Measurements from ENCODE around the gene STMN3. TPM values are rescaled to one million over a fixed set of nuclear protein-coding genes. Genes with fewer than 3 reads are reported as not detected.

STMN3 gene
- 10 to 100 TPM; 10.6 to 16.9 (median 12.6) TPM for polyA plus RNA-seq

DNA sequence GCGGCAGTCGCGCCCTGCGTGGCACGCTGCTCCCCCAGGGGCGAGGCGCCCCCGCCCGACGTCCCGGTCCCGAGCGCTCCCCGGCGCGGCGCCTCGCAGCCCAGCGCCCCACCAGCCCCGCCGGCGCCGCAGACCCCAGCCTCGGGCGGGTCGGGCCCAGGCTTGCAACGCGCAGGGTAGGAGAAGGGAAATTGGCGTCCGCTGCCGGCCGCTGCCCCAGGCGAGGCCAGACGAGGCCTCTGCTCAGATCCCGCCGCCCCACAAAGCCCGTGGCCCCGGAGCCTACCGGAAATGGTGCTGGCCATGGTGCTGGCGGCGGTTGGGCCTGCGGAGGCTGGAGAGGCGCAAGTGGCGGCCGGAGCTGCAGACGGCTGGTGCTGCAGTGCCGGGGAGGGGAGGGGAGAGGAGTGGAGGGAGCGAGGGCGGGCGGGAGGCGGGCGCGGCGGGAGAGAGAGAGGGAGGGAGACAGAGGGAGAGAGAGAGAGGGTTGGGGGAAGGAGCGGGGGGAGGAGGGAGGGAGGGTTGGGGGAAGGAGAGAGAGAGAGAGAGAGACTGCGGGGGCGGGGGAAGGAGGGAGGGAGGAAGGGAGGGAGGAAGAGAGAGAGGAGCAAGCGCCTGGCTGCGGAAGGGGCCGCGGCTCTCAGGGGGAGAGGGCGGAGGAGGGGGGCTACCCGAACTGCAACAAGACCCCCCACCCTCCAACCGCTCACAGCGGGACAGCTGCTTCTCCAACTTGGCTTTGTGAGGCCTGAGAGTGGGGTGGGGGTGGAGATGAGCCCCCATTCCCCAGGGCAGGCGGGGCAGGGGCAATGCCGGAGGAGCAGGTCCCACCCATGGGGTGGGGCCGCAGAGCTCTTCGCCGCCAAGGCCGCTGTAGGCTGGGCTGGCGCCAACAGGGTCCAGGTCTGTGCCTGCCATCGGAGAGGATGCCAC is at the start of gene STMN3:
TSS of gene STMN3 (minus strand) at position 384 of the 933 bp plus-strand sequence. CDS start at position 305, 79 bp downstream.
- 1% methylated on average over 65 to 72 of the region's 73 CpGs for WGBS, 3 donors
- no peak within 1 kb of the TSS for H3K27ac ChIP-seq (ENCODE audit: low read depth, low read length)

DNA sequence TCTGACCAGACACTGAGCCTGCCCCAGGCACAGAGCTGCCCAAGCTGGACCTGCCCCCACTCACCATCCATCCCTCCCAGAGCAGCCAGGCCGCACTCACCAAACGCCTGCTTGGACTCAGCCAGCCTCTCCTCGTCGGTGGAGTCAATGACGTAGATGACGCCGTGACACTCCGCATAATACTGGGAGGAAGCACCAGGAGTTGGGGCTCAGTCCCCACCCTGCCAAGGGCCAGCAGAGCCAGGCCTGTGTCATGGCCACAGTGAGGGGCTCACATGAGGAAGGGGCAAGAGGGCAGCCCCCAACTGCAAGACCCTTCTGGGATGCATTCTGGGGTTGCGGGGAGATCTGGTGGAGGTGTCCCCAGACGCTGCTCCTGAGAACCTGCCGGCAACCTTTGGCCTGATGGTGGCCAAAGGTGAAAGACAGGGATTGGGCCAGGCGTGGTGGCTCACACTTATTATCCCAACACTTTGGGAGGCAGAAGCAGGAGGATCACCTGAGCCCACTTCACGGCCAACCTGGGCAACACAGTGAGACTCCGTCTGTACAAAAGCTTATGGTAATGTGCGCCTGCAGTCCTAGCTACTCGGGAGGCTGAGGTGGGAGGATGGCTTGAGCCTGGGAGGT is 48.9 kb upstream of the STMN3 start:
- WGBS, 3 donors = 89 to 92% (median 92%) methylated on average over 16 of the region's 16 CpGs
- no peak overlapping the region for H3K27ac ChIP-seq (ENCODE audit: low read depth, low read length)

DNA sequence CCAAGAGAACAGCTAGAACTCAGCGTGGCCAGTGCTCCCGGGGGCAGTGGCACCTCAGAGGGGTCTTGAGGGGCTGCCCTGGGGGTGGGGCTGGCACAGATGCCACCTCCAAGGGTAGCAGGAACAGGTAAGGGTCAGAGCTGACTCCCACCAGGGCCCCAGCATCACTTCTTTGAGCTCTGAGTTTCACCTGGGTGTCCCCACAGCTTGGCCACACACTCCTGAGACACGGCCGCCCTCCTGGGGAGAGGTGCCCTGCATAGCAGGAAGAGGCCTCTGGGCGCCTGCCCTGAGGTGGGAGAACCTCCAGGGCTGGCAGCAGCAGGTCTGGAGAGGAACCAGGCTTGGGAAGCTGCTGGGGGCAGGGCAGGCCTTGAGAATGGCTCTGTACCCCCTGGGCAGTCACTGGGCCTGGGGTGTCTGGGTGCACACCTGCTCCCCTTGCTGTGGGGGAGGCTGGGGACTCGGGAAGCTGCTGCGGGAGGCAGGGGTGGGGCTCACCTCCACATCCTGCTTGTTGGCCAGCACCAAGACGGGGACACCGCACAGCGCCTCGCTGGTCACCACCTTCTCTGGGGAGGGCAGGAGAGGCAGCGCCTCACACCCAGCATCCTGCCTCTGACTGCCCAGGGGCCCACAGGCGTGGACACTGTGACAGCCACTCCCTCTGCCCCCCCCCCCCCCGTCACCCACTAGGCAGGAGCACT is 48.3 kb upstream of the STMN3 start:
- WGBS, 3 donors = 79 to 86% (median 82%) methylated on average over 10 to 14 of the region's 14 CpGs
- no peak overlapping the region for H3K27ac ChIP-seq (ENCODE audit: low read depth, low read length)

DNA sequence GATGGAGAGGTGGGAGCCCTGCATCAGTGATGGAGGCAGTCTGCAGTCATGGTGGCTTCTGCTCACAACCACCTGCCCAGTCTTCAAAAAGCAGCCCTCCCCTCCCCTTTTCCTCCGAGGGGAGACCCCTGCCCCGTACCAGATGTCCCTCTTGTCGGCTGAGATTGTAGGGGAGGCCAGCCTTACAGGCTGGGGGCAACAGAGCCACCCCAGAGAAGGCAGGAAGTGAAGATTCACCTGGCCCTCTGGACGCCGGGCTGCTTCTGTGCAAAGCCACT is 47.8 kb upstream of the STMN3 start:
- no peak overlapping the region for H3K27ac ChIP-seq (ENCODE audit: low read depth, low read length)
- WGBS, 3 donors = 76 to 83% (median 83%) methylated on average over 4 to 5 of the region's 5 CpGs

DNA sequence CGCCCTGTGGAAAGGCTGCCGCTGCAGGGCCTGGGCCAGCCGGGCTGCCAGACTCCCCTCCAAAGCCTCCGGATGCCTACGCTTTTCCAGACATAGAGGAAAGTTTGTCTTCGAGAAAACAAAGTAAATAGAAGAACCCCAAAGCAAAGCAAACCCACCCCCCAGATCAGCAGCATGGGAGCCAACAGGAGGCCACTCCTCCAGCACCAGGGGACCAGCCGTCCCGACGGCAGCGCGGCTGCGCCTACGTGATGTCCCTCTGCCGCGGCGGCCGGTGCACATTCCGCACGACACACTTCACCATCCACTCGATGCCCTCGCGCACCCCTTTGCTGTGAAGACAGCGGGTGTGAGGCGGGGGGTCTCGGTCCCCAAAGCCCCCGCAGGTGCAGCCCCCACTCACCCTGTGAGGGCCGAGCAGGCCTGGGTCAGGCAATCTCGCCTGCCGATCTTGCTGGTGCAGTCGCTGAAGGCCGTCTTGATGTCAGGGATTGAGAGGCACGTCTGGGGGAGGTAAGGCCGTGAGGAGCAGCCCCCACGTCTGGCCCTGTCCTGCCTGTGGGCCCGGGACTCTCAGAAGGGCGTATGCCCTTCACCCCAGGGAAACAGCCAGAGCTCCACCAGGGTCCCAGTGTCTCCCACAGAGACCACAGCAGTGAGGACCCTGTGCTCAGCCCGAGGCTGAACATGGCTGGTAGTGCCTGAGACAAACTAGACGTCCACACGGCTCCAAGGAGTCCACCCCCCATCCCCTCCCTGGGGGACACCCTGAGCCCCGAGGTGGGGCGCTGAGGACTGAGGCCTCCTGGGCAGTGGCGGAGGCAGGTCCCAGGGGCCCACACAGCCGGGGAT is 47.2 kb upstream of the STMN3 start:
- H3K27ac ChIP-seq (ENCODE audit: low read depth, low read length) = no peak overlapping the region
- 84 to 90% (median 88%) methylated on average over 41 to 43 of the region's 43 CpGs for WGBS, 3 donors

DNA sequence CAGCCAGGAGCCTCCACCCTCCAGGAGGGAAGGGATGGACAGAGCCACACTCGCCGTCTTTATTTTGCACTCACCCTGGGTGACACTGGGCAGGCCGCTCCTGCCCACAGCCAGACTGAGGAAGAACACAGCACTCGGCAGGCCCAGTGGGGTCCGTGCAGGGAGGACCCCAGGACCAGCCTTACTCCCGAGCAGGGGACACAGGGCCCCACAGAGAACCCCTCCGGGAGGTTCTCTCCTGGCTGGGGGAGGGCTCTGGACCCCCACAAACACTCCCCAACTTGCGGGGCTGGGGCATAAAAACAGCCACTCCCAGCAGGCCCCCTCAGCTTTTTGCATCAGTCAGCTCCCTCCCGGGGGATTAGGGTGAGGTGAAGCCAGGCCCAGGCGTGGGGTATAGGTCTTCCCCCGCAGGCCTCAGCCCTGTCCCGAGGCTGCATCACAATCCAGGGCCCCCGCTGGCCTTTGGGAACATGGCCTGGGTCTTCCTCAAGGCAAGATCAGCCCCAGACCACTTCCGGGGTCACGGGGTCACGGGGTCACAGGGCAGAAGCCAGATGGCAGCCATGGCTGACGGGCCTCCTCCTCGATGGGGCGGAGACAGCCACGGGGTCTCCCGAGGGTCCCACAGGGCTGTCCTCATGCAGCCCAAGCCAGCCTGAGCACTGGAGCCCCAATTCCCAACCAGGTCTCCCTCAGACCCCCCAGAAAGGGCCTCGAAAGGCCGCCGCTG is 46.4 kb upstream of the STMN3 start:
- peak overlapping the region; percentile 53 for H3K27ac ChIP-seq (ENCODE audit: low read depth, low read length)
- 72 to 81% (median 78%) methylated on average over 24 of the region's 24 CpGs for WGBS, 3 donors

DNA sequence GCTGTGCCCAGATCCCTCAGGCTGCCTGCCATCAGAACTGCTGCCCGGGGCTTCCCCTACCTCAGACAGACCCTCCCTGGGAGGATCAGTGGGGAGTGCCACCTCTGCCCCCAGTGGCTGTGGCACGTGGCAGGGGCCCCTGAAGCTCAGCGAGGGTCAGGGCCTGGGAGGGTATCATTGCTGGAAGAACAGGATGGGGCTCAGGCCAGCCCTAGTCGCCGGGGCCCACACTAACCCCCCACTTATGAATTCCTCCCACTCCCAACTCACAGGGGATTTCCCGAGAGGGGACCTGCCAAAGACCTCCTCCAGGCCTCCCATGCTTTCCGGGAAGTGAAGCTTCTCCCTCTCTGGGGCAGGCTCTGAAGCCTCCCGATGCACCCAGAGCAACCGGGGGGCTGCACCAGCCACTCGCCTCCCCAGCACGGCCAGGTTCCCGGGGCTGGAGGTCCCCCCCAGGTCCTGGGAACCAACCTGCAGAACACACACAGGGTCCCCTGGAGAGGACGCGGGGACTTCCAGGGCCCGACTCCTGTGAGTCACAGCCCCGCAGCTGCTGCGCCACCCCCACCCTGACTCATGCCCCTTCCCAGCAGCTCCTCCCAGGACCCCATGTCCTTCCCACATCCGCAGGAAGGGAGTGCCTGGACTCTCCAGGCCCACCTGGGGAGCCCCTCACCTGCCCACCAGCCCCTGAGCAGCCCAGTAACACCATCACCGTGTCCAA is 45.7 kb upstream of the STMN3 start:
- WGBS, 3 donors = 36 to 70% (median 36%) methylated on average over 17 to 19 of the region's 19 CpGs

DNA sequence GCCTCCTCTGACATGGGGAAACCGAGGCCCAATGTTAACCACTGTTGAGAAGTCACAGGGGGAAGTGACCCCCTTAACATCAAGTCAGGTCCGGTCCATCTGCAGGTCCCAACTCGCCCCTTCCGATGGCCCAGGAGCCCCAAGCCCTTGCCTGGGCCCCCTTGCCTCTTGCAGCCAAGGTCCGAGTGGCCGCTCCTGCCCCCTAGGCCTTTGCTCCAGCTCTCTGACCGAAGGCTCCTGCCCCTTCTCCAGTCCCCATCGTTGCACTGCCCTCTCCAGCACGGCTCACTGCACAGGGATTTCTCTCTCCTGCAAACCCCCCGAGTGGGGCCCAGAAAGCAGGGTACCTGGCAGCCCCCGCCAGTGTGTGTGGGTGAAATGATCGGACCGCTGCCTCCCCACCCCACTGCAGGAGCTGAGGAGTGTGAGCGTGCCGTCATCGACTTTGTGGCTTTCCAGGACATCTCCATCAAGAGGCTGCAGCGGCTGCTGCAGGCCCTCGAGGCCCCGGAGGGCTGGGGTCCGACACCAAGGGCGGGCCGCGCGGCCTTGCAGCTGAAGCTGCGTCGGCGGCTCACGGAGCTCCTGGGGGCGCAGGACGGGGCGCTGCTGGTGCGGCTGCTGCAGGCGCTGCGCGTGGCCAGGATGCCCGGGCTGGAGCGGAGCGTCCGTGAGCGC is 44.8 kb upstream of the STMN3 start:
- no peak overlapping the region for H3K27ac ChIP-seq (ENCODE audit: low read depth, low read length)
- 74 to 86% (median 81%) methylated on average over 40 of the region's 40 CpGs for WGBS, 3 donors

More for the DNA sequence above, 45.7 kb upstream of the STMN3 start:
- peak overlapping the region; percentile 53 for H3K27ac ChIP-seq (ENCODE audit: low read depth, low read length)

DNA sequence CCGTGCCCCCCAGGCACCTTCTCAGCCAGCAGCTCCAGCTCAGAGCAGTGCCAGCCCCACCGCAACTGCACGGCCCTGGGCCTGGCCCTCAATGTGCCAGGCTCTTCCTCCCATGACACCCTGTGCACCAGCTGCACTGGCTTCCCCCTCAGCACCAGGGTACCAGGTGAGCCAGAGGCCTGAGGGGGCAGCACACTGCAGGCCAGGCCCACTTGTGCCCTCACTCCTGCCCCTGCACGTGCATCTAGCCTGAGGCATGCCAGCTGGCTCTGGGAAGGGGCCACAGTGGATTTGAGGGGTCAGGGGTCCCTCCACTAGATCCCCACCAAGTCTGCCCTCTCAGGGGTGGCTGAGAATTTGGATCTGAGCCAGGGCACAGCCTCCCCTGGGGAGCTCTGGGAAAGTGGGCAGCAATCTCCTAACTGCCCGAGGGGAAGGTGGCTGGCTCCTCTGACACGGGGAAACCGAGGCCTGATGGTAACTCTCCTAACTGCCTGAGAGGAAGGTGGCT is 44.2 kb upstream of the STMN3 start:
- H3K27ac ChIP-seq (ENCODE audit: low read depth, low read length) = no peak overlapping the region
- WGBS, 3 donors = 53 to 64% (median 60%) methylated on average over 7 of the region's 7 CpGs

DNA sequence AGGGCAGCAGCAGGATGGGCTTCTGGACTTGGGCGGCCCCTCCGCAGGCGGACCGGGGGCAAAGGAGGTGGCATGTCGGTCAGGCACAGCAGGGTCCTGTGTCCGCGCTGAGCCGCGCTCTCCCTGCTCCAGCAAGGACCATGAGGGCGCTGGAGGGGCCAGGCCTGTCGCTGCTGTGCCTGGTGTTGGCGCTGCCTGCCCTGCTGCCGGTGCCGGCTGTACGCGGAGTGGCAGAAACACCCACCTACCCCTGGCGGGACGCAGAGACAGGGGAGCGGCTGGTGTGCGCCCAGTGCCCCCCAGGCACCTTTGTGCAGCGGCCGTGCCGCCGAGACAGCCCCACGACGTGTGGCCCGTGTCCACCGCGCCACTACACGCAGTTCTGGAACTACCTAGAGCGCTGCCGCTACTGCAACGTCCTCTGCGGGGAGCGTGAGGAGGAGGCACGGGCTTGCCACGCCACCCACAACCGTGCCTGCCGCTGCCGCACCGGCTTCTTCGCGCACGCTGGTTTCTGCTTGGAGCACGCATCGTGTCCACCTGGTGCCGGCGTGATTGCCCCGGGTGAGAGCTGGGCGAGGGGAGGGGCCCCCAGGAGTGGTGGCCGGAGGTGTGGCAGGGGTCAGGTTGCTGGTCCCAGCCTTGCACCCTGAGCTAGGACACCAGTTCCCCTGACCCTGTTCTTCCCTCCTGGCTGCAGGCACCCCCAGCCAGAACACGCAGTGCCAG is 43.6 kb upstream of the STMN3 start, which contains the start of gene TNFRSF6B:
TSS of gene TNFRSF6B (plus strand) at position 25 of the 729 bp plus-strand sequence. CDS start at position 141, 116 bp downstream.
- 13 to 30% (median 24%) methylated on average over 44 to 52 of the region's 52 CpGs for WGBS, 3 donors
- H3K27ac ChIP-seq (ENCODE audit: low read depth, low read length) = no peak within 1 kb of the TSS

DNA sequence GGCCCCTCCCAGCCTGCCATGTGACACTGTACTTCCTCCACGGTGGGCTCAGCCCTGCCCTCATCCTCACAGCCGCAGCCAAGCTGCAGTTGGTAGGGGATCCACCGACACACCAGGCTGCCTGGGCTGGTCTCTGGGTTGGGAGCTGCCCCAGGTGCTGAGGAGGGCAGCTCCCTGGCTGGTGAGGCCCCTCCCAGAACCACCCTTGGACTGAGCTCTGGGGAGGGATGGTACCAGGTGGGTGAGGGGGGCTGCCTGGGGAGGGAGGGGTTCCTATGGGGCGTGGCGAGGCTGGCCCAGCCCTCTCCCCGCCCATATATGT is 43.0 kb upstream of the STMN3 start:
- H3K27ac ChIP-seq (ENCODE audit: low read depth, low read length) = no peak overlapping the region
- 14 to 28% (median 17%) methylated on average over 5 to 6 of the region's 6 CpGs for WGBS, 3 donors

DNA sequence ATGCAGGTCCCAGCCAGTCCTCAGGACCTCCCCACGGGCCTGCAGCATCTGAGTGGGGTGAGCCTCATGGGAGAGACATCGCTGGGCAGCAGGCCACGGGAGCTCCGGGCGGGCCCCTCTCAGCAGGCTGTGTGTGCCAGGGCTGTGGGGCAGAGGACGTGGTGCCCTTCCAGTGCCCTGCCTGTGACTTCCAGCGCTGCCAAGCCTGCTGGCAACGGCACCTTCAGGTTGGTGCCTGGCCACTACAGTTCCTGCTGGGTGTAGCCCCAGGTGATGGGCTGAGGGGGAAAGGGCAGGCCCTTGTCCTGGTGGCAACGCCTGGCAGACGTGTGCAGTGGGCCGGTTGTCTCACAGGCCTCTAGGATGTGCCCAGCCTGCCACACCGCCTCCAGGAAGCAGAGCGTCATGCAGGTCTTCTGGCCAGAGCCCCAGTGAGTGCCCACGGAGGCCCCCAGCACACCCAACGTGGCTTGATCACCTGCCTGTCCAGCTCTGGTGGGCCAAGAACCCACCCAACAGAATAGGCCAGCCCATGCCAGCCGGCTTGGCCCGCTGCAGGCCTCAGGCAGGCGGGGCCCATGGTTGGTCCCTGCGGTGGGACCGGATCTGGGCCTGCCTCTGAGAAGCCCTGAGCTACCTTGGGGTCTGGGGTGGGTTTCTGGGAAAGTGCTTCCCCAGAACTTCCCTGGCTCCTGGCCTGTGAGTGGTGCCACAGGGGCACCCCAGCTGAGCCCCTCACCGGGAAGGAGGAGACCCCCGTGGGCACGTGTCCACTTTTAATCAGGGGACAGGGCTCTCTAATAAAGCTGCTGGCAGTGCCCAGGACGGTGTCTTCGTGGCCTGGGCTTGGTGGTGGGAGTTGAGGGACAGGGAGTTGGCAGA is 42.4 kb upstream of the STMN3 start:
- no peak overlapping the region for H3K27ac ChIP-seq (ENCODE audit: low read depth, low read length)
- WGBS, 3 donors = 79 to 82% (median 80%) methylated on average over 23 to 25 of the region's 25 CpGs

DNA sequence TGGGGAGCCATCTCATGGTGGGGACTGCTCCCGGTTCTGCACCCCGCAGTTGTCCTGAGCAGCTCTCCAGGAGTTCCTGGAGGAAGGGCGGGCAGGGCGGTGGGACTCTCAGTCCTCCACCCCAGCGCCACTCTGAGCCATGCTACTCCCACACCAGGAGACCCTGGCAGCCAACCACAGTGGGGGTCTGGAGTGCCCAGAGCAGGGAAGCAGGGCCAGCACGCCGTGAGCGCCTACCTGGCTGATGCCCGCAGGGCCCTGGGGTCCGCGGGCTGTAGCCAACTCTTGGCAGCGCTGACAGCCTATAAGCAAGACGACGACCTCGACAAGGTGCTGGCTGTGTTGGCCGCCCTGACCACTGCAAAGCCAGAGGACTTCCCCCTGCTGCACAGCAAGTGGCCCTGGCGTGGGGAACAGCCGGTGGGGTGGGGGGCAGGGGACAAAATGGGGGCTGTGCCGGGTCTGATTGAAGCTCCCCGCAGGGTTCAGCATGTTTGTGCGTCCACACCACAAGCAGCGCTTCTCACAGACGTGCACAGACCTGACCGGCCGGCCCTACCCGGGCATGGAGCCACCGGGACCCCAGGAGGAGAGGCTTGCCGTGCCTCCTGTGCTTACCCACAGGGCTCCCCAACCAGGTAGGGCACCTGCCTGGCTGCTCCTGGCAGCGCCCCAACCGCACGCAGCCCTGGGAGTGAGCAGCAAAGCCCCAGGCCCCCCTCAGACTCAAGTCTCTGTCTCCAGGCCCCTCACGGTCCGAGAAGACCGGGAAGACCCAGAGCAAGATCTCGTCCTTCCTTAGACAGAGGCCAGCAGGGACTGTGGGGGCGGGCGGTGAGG is 41.6 kb upstream of the STMN3 start:
- 90 to 94% (median 94%) methylated on average over 37 of the region's 37 CpGs for WGBS, 3 donors
- no peak overlapping the region for H3K27ac ChIP-seq (ENCODE audit: low read depth, low read length)

All from adipose tissue (tissue), 3 donors.